SK-N-MC (cell line): Measurements from ENCODE around the gene NOB1.

Experiments
- DNase-seq: peaks from one replicate; pipeline ENCODE4 v3.0.0-alpha.2; 2011; ENCODE audit warnings: low read depth, low spot score
- H3K27ac ChIP-seq: fragments of 200-600 bp; sonication (generic); 2 replicates; pipeline ENCODE4 v1.5.1; 2016; ENCODE audit warnings: mixed run types
- H3K36me3 ChIP-seq: fragments of 200-600 bp; sonication (generic); 2 replicates; pipeline ENCODE4 v1.6.1; 2017; ENCODE audit warnings: antibody characterized with exemption, low read length, mixed read lengths; ENCODE audit not compliant: insufficient read depth
- H3K4me3 ChIP-seq: fragments of 200-600 bp; sonication (generic); 2 replicates; pipeline ENCODE4 v1.5.1; 2016
- H3K9ac ChIP-seq: fragments of 200-600 bp; sonication (generic); 2 replicates; pipeline ENCODE4 v1.8.0; 2017; ENCODE audit warnings: mixed run types, mixed read lengths; ENCODE audit not compliant: insufficient read length
- H3K9me3 ChIP-seq: fragments of 200-600 bp; sonication (generic); 2 replicates; pipeline ENCODE4 v1.6.1; 2017; ENCODE audit warnings: low read depth, mild to moderate bottlenecking, antibody characterized with exemption, low read length, moderate library complexity, mixed read lengths
- EZH2 ChIP-seq: fragments of 200-600 bp; sonication (generic); IDR thresholded peaks from one replicate; pipeline ENCODE4 v1.6.1; 2017; ENCODE audit warnings: antibody characterized with exemption
- FOXP2 ChIP-seq: optimal IDR thresholded peaks from 2 replicates; pipeline ENCODE3; 2011; ENCODE audit warnings: mild to moderate bottlenecking, moderate library complexity; ENCODE audit not compliant: insufficient read depth; ENCODE audit errors: extremely low read length, control extremely low read depth
- POLR2AphosphoS5 ChIP-seq: IDR thresholded peaks from 2 replicates; pipeline ENCODE4 v1.6.1; 2012; ENCODE audit warnings: mild to moderate bottlenecking, low read depth, low read length, borderline replicate concordance

Gene NOB1

GRCh38 chr16:69706975-69707340, 47.8 kb downstream of the NOB1 start:
- H3K9ac ChIP-seq: no peak overlapping the region
- TF ChIP-seq POLR2AphosphoS5: no peak
- TF ChIP-seq EZH2: no peak
- no peak for TF ChIP-seq FOXP2
- H3K27ac ChIP-seq: no peak overlapping the region
- H3K9me3 ChIP-seq: no peaks in the 10 kb centered on the region
- peaks cover 4% of the 10 kb centered on the region; the same call in 1 of the 2 replicates for H3K36me3 ChIP-seq
- H3K4me3 ChIP-seq: no peak overlapping the region
- DNase-seq: no peak

DNA sequence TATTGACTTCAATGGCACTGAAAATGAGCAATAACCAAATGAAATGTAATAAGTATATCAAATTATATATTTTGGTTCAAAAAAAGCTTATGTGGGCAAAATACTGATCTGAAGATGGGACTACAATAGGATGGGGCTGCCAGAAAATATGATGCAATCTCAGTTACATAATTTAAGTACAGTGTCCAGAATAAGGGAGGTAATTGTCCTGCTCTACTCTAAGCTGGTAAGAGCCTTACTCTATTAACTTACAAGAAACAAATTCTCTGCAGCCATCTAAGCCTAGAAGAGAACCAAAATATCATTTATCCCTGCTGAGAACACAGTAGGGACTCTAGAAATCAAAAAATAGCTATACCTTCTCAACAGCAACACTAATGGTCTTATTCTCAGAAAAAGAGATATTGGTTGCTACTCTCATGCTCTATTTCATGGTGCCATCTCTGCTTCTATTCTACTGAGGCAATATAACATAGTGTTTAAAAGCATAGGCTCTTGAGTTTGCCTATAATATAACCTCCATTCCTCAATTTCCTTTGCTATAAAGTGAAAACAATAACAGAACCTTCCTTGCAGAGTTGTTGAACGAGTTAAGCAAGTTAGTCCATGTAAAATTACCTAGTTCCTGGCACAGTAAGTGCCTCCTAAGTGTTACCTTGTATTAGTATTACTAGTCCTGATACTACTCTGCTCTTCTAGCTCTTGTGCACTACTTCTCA, 48.3 kb downstream of the NOB1 start:
- Histone ChIP-seq H3K9me3 (no peaks in the 10 kb centered on the region), H3K36me3 (peaks cover 4% of the 10 kb centered on the region; the same call in 1 of the 2 replicates), H3K4me3 (no peak overlapping the region), H3K9ac (no peak overlapping the region), H3K27ac (peak overlapping the region; percentile 19; the same call in 1 of the 2 replicates)
- TF ChIP-seq EZH2: no peak
- TF ChIP-seq FOXP2: no peak
- no peak for TF ChIP-seq POLR2AphosphoS5
- DNase-seq: no peak

DNA sequence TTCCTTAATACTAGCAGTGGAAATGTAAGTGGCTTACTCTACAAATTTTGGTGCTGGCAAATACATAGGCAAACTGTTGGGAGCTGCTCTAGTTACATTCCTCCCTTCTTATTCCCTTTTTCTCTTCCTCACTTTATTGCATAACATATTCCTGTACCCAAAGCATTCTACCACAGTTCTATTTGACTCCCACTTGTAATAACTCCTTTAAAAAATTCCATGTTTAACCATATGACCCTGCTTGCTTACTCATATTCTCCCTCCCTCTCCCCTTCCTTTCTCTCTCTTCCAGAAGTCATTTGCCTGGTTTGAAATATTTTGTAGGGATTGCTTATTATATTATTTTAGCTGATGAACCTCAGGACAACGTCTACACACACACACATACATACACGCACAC, 51.1 kb downstream of the NOB1 start:
- no peak overlapping the region for H3K9ac ChIP-seq
- no peak overlapping the region for H3K4me3 ChIP-seq
- no peaks in the 10 kb centered on the region for H3K9me3 ChIP-seq
- no peak overlapping the region for H3K27ac ChIP-seq
- DNase-seq: no peak
- TF ChIP-seq EZH2 (no peak), POLR2AphosphoS5 (no peak), FOXP2 (no peak)
- no peaks in the 10 kb centered on the region for H3K36me3 ChIP-seq

DNA sequence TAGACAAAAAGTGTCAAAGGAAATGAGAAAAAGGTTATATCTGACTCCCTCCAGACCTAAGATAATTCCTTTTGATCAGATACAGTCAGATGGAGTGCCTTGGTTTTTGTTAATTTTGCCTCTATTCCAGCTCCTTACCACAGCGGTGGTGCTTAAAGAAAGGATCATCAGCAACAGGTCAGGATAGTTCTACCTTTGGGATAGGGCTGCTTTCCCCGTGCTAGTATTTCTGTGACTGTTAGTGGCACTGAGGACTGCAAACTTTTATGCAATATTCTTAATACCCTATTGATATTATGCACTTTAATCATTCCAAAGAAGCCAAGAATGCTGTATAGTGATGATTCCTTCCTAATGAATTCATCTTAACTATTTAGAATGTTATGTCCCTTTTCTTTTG, 52.9 kb downstream of the NOB1 start:
- H3K9ac ChIP-seq: no peak overlapping the region
- DNase-seq: no peak
- no peak for TF ChIP-seq FOXP2
- no peak for TF ChIP-seq EZH2
- TF ChIP-seq POLR2AphosphoS5: no peak
- no peaks in the 10 kb centered on the region for H3K9me3 ChIP-seq
- no peaks in the 10 kb centered on the region for H3K36me3 ChIP-seq
- H3K4me3 ChIP-seq: no peak overlapping the region
- H3K27ac ChIP-seq: no peak overlapping the region

- H3K9me3 ChIP-seq: no peaks in the 10 kb centered on the region
- H3K9ac ChIP-seq: no peak overlapping the region
- TF ChIP-seq FOXP2: no peak
- no peak for TF ChIP-seq POLR2AphosphoS5
- TF ChIP-seq EZH2: no peak
- DNase-seq: no peak
- no peaks in the 10 kb centered on the region for H3K36me3 ChIP-seq
- H3K27ac ChIP-seq: no peak overlapping the region
- no peak overlapping the region for H3K4me3 ChIP-seq
Observed at GRCh38 chr16:69701452-69701851, 53.3 kb downstream of the NOB1 start.

- Histone ChIP-seq H3K9me3 (no peaks in the 10 kb centered on the region), H3K9ac (no peak overlapping the region), H3K4me3 (no peak overlapping the region), H3K36me3 (no peaks in the 10 kb centered on the region; the same call in 1 of the 2 replicates), H3K27ac (no peak overlapping the region)
- DNase-seq: no peak
- TF ChIP-seq POLR2AphosphoS5: no peak
Observed at GRCh38 chr16:69699915-69700314, 54.8 kb downstream of the NOB1 start.

- Histone ChIP-seq H3K36me3 (peaks cover 4% of the 10 kb centered on the region; the same call in 1 of the 2 replicates), H3K27ac (no peak overlapping the region), H3K9me3 (no peaks in the 10 kb centered on the region), H3K9ac (no peak overlapping the region), H3K4me3 (no peak overlapping the region)
- TF ChIP-seq FOXP2 (no peak), POLR2AphosphoS5 (no peak), EZH2 (no peak)
- DNase-seq: no peak
Observed at GRCh38 chr16:69698404-69698803, 56.3 kb downstream of the NOB1 start.

DNA sequence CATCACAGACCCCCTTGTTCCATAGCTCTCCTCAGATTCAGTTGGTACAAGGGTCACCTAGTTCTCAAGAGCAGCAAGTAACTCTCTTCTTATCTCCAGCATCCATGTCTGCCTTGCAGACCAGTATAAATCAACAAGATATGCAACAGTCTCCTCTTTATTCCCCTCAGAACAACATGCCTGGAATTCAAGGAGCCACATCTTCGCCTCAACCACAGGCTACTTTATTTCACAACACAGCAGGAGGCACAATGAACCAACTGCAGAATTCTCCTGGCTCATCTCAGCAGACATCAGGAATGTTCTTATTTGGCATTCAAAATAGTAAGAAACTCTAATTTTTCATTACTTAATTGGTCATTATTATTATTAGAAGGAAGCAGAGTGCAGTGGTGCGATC, 60.8 kb downstream of the NOB1 start:
- DNase-seq: no peak
- H3K9ac ChIP-seq: no peak overlapping the region
- no peak overlapping the region for H3K4me3 ChIP-seq
- no peaks in the 10 kb centered on the region for H3K9me3 ChIP-seq
- TF ChIP-seq FOXP2 (no peak), EZH2 (no peak), POLR2AphosphoS5 (no peak)
- peaks cover 22% of the 10 kb centered on the region; the same call in 1 of the 2 replicates for H3K36me3 ChIP-seq
- H3K27ac ChIP-seq: no peak overlapping the region

- H3K9ac ChIP-seq: no peak overlapping the region
- H3K4me3 ChIP-seq: no peak overlapping the region
- TF ChIP-seq EZH2: no peak
- H3K36me3 ChIP-seq: peaks cover 22% of the 10 kb centered on the region; the same call in 1 of the 2 replicates
- no peak overlapping the region for H3K27ac ChIP-seq
- H3K9me3 ChIP-seq: no peaks in the 10 kb centered on the region
- DNase-seq: no peak
Observed at GRCh38 chr16:69691980-69692911, 62.5 kb downstream of the NOB1 start.
